GM19438 (cell line): ENCODE results near the gene ANKRD11.
"Not testable (repeated sequence)": the region's sequence is repeated elsewhere in the genome, so short reads cannot be mapped to it uniquely, and the experiment has no call there.

Source experiments
- ATAC-seq: cut with Tn5 transposase; IDR thresholded peaks from one replicate; pipeline ENCODE4 v1.9.1; 2021; ENCODE audit warnings: low read depth; ENCODE audit not compliant: unreplicated experiment

Gene ANKRD11

GRCh38 chr16:89334988-89335802 is 155.2 kb downstream of the ANKRD11 start:
- ATAC-seq = no peak

- no peak for ATAC-seq
These were observed 155.9 kb downstream of the ANKRD11 start for GRCh38 chr16:89334461-89334860.

GRCh38 chr16:89334050-89334449 is 156.3 kb downstream of the ANKRD11 start:
- ATAC-seq = no peak

- not testable (repeated sequence) for ATAC-seq
These were observed 156.9 kb downstream of the ANKRD11 start for GRCh38 chr16:89333401-89334001.

- no peak for ATAC-seq
These were observed 157.5 kb downstream of the ANKRD11 start for GRCh38 chr16:89332902-89333245.

GRCh38 chr16:89332243-89332901 is 158.0 kb downstream of the ANKRD11 start:
- ATAC-seq = no peak

- no peak for ATAC-seq
These were observed 158.8 kb downstream of the ANKRD11 start for GRCh38 chr16:89331371-89332109.

- no peak for ATAC-seq
These were observed 160.0 kb downstream of the ANKRD11 start for GRCh38 chr16:89330177-89330856.

- ATAC-seq = not testable (repeated sequence)
These were observed 160.6 kb downstream of the ANKRD11 start for GRCh38 chr16:89329830-89330176.

- ATAC-seq = not testable (repeated sequence)
These were observed 161.7 kb downstream of the ANKRD11 start for GRCh38 chr16:89328412-89329400.

GRCh38 chr16:89326721-89327120 is 163.6 kb downstream of the ANKRD11 start:
- no peak for ATAC-seq

GRCh38 chr16:89325861-89326471 is 164.4 kb downstream of the ANKRD11 start:
- no peak for ATAC-seq

- peak; percentile 62 for ATAC-seq
These were observed 166.0 kb downstream of the ANKRD11 start for GRCh38 chr16:89324056-89325010.

GRCh38 chr16:89323120-89323960 is 167.0 kb downstream of the ANKRD11 start:
- no peak for ATAC-seq

- ATAC-seq = no peak
These were observed 167.8 kb downstream of the ANKRD11 start for GRCh38 chr16:89322321-89323119.
